NOMO-1 (cell line): ENCODE results near the gene GRN.
A peak's percentile ranks its signal among the peaks of the same experiment; 100 is the strongest.
"Not testable (repeated sequence)": the region's sequence is repeated elsewhere in the genome, so short reads cannot be mapped to it uniquely, and the experiment has no call there.

Experiments
- DNase-seq, 2 experiments: peaks; one replicate each; lab custom pipeline; 2025; ENCODE audit not compliant: unreplicated experiment in 2 of 2; lab: John Stamatoyannopoulos, UW

Gene GRN

DNA sequence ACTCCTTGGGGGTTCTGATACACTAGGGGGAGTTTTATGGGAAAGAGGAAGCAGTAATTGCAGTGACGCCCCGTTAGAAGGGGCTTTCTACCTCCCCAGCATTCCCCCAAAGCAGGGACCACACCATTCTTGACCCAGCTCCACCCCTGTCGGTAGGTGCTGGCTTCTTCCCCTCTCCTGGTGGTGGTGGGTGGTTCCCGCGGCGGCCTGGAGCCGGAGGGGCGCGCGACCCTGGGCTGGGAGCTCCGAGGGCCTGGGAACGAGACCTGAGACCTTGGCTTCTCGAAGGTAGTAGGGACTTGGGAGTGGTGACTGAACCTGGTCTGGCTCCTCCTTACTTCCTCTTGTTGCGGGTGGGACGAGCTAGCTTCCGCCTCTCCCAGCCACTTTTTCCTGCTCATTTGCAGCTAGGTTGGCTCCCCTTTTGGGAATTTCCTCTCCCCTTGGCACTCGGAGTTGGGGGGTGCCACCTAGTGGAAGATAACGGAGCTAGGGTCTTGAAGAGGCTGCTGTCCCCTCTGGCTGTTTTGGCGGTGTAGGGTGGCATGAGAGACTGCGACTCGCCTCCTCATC lies 438 bp downstream of the GRN start:
- DNase-seq, result peak; percentile 23 to 35

GRCh38 chr17:44346064-44346844 lies 1.2 kb downstream of the GRN start:
- no peak for DNase-seq

- DNase-seq, result not testable (repeated sequence)
Measured at GRCh38 chr17:44347206-44348055, 2.3 kb downstream of the GRN start.

GRCh38 chr17:44348234-44348987 lies 3.3 kb downstream of the GRN start:
- peak; percentile 90 to 98 for DNase-seq

- no peak for DNase-seq
Measured at GRCh38 chr17:44348988-44349364, 3.9 kb downstream of the GRN start.

DNA sequence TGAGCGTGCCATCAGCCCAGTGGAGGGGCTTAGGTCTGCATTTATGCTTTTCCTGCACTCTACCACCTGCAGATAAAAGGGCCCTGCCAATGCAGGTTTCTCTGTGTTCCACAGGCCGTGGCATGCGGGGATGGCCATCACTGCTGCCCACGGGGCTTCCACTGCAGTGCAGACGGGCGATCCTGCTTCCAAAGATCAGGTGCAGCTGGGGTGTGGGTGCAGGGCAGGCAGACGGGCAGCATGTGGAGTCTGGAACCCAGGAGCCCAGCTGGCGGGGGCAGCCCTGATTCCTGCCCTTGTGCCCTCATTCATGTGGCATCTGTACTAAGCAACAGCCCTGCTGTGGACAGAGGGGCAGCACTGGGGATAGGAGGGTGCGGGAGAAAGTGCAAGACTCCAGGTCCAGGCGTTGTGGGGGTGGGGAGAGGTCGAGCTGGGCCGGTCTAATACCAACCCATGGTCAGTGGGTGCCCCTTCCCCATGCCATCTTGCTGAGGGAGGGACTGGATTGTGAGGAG lies 4.5 kb downstream of the GRN start:
- no peak for DNase-seq

GRCh38 chr17:44350733-44351226 lies 5.7 kb downstream of the GRN start:
- DNase-seq, result peak; percentile 16 to 50

DNA sequence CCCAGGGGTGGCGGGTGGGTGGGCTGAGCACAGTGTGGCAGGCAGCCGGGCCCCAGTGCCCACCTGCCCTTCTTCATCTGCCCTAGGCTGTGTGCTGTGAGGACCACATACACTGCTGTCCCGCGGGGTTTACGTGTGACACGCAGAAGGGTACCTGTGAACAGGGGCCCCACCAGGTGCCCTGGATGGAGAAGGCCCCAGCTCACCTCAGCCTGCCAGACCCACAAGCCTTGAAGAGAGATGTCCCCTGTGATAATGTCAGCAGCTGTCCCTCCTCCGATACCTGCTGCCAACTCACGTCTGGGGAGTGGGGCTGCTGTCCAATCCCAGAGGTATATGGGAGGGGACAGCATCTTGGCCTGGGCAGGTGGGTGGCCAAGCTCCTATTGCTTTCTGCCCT lies 6.4 kb downstream of the GRN start:
- no peak for DNase-seq

DNA sequence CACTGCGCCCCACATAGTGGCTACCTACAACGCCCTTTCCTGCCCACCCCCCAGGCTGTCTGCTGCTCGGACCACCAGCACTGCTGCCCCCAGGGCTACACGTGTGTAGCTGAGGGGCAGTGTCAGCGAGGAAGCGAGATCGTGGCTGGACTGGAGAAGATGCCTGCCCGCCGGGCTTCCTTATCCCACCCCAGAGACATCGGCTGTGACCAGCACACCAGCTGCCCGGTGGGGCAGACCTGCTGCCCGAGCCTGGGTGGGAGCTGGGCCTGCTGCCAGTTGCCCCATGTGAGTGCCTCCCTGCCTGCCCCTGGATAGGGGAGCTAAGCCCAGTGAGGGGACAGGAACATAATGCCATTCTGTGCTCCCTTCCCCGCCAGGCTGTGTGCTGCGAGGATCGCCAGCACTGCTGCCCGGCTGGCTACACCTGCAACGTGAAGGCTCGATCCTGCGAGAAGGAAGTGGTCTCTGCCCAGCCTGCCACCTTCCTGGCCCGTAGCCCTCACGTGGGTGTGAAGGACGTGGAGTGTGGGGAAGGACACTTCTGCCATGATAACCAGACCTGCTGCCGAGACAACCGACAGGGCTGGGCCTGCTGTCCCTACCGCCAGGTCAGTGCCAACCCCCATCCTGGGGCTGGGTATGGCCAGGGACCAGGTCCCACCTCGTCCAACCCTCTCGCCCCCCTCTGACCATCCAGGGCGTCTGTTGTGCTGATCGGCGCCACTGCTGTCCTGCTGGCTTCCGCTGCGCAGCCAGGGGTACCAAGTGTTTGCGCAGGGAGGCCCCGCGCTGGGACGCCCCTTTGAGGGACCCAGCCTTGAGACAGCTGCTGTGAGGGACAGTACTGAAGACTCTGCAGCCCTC lies 7.1 kb downstream of the GRN start:
- DNase-seq, result no peak

DNA sequence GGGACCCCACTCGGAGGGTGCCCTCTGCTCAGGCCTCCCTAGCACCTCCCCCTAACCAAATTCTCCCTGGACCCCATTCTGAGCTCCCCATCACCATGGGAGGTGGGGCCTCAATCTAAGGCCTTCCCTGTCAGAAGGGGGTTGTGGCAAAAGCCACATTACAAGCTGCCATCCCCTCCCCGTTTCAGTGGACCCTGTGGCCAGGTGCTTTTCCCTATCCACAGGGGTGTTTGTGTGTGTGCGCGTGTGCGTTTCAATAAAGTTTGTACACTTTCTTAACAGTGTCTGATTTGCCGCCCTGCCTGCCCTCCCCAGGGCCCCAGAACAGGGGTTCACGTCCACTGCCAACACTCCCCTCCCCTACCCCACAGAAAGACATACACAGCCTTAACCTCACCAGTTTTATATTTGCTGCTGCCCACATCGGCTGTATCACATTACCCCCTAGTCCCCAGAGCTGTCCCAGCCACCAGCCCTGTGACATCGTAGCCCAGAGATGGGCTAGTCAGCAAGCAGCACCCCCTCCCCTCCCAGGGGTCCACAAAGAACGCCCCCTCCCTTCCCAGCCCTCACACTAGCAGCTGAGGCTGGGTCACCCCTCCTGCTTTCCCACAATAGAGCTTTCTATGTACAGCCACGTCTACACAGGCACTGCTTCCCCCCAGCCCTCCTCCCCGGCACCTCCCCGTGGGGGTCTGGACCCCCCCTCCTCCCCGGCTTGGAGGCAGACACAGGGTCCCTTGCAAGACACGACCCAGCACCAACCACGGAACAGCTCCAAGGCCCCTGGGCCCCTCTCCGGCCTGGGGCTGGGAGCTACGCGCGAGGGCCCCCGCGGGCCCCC lies 7.9 kb downstream of the GRN start:
- no peak for DNase-seq

DNA sequence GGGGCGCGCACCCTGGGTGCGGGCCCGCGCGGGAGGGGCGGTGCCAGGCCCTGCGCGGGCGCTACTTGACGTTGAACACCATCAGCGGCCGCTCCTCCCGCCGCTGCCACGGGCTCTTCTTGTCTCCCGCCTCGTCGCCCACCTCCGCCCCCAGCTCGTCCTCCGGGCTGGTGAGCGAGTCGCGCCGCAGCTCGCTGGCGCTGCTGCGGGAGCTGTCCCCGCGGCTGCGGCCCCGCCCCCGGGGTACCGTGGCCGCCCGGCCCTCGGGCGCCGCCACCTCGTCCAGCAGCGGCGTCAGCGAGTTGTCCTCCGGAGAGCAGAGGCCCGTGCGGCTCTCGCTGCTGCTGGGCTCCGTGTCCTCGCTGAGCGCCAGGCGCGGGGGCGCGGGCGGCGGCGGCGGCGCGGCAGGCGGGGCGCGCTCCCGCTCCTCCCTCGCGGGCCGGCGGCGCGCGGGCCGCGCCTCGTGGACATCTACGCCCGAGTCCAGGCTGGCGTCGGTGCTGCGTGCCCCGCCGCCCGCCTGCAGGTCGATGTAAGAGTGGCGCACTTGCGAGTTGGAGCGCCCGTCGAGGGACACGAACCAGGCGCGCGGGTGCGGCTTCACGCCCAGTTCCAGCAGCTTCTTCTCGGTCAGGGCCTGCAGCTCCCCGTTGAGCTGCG lies 8.7 kb downstream of the GRN start:
- no peak for DNase-seq

DNA sequence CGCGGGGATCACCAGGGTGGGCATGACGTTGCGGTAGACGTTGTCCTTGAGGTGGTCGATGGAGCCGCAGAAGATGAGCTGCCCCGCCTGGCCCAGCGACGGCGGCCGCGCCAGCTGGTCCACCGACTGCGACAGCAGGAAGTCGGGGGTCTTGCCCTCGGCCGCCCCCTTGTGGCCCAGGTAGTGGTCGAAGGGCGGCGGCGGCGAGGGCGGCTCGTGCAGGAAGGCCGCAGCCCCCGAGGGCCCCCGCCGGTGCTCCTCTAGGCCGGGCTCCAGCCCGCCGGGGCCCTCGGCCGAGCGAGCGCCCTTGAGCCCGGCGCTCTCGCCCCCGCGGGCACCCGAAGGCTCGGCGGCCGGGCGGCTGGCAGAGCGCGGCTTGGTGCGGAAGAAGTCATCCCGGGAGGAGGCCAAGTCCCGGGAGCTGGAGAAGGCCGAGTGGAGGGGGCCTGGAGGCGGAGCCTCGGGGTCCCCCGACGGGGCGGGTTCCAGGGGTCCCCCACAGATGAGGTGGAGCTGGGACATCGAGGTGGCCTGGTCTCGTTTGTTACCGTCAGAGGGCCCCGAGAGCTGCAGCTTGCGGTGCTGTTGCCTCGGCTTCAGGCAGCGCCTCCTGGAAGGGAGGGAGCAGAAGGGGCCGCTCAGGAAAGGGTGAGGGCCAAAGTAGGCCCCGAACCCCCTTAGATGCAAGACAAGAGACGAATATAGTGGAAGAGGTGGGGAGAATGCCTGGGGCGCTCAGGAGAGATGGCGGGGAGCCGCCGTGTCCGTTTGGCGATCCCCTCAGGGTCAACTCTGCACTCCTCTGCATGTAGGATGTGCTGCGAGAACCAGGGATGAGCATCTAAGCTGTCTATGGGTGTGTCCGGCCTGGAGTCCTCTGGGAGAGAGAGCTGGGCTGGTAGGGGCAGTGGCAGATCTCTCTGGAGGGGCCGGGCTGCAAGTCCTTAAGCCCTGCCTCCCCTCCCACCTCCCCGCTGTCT lies 9.8 kb downstream of the GRN start:
- DNase-seq, result peak; percentile 26 to 29

GRCh38 chr17:44355642-44356099 lies 10.6 kb downstream of the GRN start:
- DNase-seq, result no peak

- no peak for DNase-seq
Measured at GRCh38 chr17:44356241-44356640, 11.1 kb downstream of the GRN start.

DNA sequence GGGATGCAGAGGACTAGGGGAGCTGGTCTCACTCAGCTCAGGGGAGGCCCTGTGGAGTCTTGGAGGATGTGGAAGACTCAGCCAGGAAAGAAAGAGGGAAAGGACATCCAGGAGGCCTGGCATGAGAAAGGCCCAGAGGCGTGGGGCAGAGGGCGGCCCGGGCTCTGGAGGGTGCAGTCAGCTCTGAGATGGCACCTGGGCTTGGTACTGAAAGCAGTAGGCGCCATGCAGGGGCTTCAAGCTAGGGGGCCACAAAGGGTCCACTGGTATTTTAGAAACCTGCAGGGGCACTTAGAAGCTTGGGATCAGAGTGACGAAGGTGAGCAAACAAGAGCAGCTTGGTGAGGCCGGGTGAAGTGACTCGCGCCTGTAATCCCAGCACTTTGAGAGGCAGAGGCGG lies 13.0 kb downstream of the GRN start:
- no peak for DNase-seq

- no peak for DNase-seq
Measured at GRCh38 chr17:44359006-44359405, 13.9 kb downstream of the GRN start.
